WERI-Rb-1 (cell line): ENCODE results near the gene MIF.
"Not testable (repeated sequence)": the region's sequence is repeated elsewhere in the genome, so short reads cannot be mapped to it uniquely, and the experiment has no call there.

ENCODE experiments used
- DNase-seq: peaks from one replicate; pipeline ENCODE4 v3.0.0-alpha.2; 2020
- H3K27ac ChIP-seq: fragments of 250-450 bp; sonication (Bioruptor Pico); 2 replicates; pipeline ENCODE4 v1.5.1; 2020; ENCODE audit warnings: mild to moderate bottlenecking, moderate library complexity
- H3K27me3 ChIP-seq: fragments of 250-450 bp; sonication (Bioruptor Pico); 2 replicates; pipeline ENCODE4 v1.5.1; 2021; ENCODE audit warnings: mild to moderate bottlenecking, low read depth, moderate library complexity; ENCODE audit not compliant: insufficient read depth, severe bottlenecking
- H3K36me3 ChIP-seq: fragments of 250-450 bp; sonication (Bioruptor Pico); 2 replicates; pipeline ENCODE4 v1.5.1; 2020; ENCODE audit warnings: mild to moderate bottlenecking, moderate library complexity
- H3K4me3 ChIP-seq: 2 replicates; pipeline ENCODE4 v1.5.1; 2011; ENCODE audit warnings: low read depth, mild to moderate bottlenecking, control low read depth, low read length
- H3K9me3 ChIP-seq: fragments of 250-450 bp; sonication (Bioruptor Pico); 2 replicates; pipeline ENCODE4 v1.5.1; 2021; ENCODE audit warnings: mild to moderate bottlenecking, moderate library complexity; ENCODE audit not compliant: severe bottlenecking
- CTCF ChIP-seq: IDR thresholded peaks from 2 replicates; pipeline ENCODE4 v1.5.1; 2011; ENCODE audit warnings: low read depth, mild to moderate bottlenecking, control low read depth, inconsistent platforms, low read length

Gene MIF

GRCh38 chr22:23915290-23915689, 21.1 kb downstream of the MIF start:
- no peaks in the 10 kb centered on the region for H3K9me3 ChIP-seq
- H3K4me3 ChIP-seq = no peak overlapping the region
- peaks cover 4% of the 10 kb centered on the region for H3K36me3 ChIP-seq
- DNase-seq = no peak
- no peaks in the 10 kb centered on the region for H3K27me3 ChIP-seq
- TF ChIP-seq CTCF = no peak
- no peak overlapping the region for H3K27ac ChIP-seq

- not testable (repeated sequence) for H3K9me3 ChIP-seq, DNase-seq, H3K27ac ChIP-seq, H3K27me3 ChIP-seq, H3K4me3 ChIP-seq
- H3K36me3 ChIP-seq = peaks cover 17% of the 10 kb centered on the region
These were observed 26.1 kb downstream of the MIF start for GRCh38 chr22:23920267-23920611.

GRCh38 chr22:23921586-23922201, 27.5 kb downstream of the MIF start:
- not testable (repeated sequence) for H3K4me3 ChIP-seq, DNase-seq, H3K27ac ChIP-seq, H3K27me3 ChIP-seq
- H3K36me3 ChIP-seq = peaks cover 28% of the 10 kb centered on the region
- peaks cover 11% of the 10 kb centered on the region for H3K9me3 ChIP-seq

- Histone ChIP-seq H3K4me3 (no peak overlapping the region), H3K9me3 (peaks cover 11% of the 10 kb centered on the region), H3K36me3 (peaks cover 28% of the 10 kb centered on the region), H3K27ac (no peak overlapping the region), H3K27me3 (no peaks in the 10 kb centered on the region)
- no peak for DNase-seq
- TF ChIP-seq CTCF = no peak
These were observed 28.7 kb downstream of the MIF start for GRCh38 chr22:23922921-23923320.

GRCh38 chr22:23925020-23925606, 30.9 kb downstream of the MIF start:
- DNase-seq = no peak
- Histone ChIP-seq H3K27ac (no peak overlapping the region), H3K36me3 (peaks cover 30% of the 10 kb centered on the region), H3K9me3 (peaks cover 11% of the 10 kb centered on the region), H3K27me3 (no peaks in the 10 kb centered on the region), H3K4me3 (no peak overlapping the region)
- TF ChIP-seq CTCF = no peak

GRCh38 chr22:23926561-23926960, 32.4 kb downstream of the MIF start:
- no peaks in the 10 kb centered on the region for H3K27me3 ChIP-seq
- TF ChIP-seq CTCF = no peak
- peaks cover 34% of the 10 kb centered on the region for H3K36me3 ChIP-seq
- H3K4me3 ChIP-seq = no peak overlapping the region
- DNase-seq = no peak
- peaks cover 11% of the 10 kb centered on the region for H3K9me3 ChIP-seq
- no peak overlapping the region for H3K27ac ChIP-seq

- TF ChIP-seq CTCF = no peak
- Histone ChIP-seq H3K9me3 (no peaks in the 10 kb centered on the region), H3K36me3 (no peaks in the 10 kb centered on the region), H3K27me3 (no peaks in the 10 kb centered on the region), H3K4me3 (no peak overlapping the region), H3K27ac (no peak overlapping the region)
- no peak for DNase-seq
These were observed 44.3 kb downstream of the MIF start for GRCh38 chr22:23938328-23939016.
